ENCODE data around the gene FCN1.

FCN1 gene

DNA sequence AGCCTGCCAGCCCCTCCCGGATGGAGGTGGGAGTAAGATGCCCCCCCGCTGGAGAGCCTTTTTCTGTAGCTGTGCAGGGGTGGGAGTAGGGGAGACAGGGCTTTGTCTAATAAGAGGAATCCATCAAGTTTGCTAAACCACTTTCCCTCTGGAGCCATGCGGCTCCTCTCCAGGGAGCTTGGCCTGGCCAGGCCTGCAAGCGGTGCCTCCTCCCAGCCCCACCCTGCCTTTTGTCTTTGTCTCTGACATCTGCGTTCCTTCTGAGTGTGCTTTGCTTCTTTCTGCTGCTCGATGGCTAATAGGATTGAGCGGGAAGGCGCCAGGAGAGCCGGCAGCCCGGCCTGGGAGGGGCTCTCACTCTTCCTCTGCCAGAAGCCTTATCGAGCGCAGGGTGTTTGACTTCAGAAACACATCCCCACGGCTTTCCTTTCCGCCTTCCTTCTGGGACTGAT is 26.7 kb upstream of the FCN1 start:
- Mint-ChIP-seq H3K4me3 (no peak overlapping the region), H3K27ac (no peak overlapping the region), H3K36me3 (ENCODE audit: low read depth) (no peaks in the 10 kb centered on the region), H3K4me1 (ENCODE audit: low read depth) (no peaks in the 10 kb centered on the region), H3K27me3 (no peaks in the 10 kb centered on the region), H3K9me3 (no peaks in the 10 kb centered on the region)

DNA sequence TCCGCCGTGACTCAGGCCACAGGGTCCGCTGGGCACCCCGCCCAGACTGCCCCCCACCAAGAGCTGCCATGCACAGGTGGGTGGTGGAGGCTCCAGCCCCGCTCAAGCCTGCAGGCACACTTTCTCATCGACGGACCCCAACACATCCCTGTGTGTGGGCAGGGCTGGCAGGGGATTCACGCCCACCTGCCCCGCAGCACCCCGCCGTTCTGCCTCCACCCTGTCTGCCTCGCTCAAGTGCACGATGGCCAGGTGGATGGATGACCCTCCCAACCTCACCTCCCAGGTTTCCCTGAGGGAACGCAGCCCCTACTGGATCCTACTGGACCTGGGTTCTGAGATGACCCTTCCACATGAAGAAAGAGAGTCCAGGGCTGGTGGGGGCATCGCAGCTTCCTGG is 26.1 kb upstream of the FCN1 start:
- Mint-ChIP-seq H3K27ac (no peak overlapping the region), H3K36me3 (ENCODE audit: low read depth) (no peaks in the 10 kb centered on the region), H3K9me3 (no peaks in the 10 kb centered on the region)

DNA sequence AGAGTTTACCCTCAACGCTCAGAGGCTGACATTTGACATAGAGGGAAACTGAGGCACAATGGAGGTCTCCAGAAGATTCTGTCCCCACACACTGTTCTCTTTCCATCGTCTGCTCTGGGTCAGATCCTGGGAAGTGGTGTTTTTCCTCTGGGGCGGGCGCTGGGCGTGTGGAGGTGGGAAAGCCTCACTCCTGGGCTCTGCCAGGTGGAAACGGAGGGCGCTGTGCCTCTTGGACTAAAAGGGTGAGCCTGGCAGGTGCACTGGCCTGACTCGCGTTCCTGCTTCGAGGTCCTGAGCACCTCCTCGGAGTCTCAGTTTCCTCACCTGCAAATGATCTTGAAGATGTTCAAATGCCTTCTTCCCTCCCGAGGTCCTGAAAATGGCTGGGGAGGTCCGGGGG is 25.7 kb upstream of the FCN1 start:
- no peaks in the 10 kb centered on the region for H3K36me3 Mint-ChIP-seq (ENCODE audit: low read depth)
- H3K4me3 Mint-ChIP-seq, result no peak overlapping the region
- H3K4me1 Mint-ChIP-seq (ENCODE audit: low read depth), result no peaks in the 10 kb centered on the region
- no peaks in the 10 kb centered on the region for H3K9me3 Mint-ChIP-seq
- no peak overlapping the region for H3K27ac Mint-ChIP-seq
- no peaks in the 10 kb centered on the region for H3K27me3 Mint-ChIP-seq

More for the DNA sequence above, 26.1 kb upstream of the FCN1 start:
- Mint-ChIP-seq H3K27me3 (no peaks in the 10 kb centered on the region), H3K4me3 (no peak overlapping the region), H3K4me1 (ENCODE audit: low read depth) (no peaks in the 10 kb centered on the region)

DNA sequence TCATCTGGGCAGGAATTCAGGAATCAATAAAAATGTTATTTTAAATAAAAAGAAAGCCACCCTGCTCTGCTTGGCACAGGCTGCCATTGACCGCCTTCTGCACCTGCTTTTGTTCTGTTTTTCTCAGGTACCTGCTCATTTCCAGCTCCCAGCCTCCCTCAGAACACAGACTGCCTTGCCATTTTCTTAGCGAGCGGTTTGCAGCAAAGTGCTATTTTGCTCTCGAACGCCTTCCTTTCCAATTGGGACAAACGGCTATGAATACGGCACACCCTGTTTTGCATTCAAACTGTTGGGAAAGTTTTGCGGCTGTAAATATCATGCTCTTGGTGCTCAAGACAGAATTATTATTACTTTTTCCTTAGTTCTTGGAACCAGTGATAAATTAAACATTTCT is 25.1 kb upstream of the FCN1 start:
- H3K36me3 Mint-ChIP-seq (ENCODE audit: low read depth), result no peaks in the 10 kb centered on the region
- no peaks in the 10 kb centered on the region for H3K4me1 Mint-ChIP-seq (ENCODE audit: low read depth)
- H3K9me3 Mint-ChIP-seq, result no peaks in the 10 kb centered on the region
- H3K27ac Mint-ChIP-seq, result no peak overlapping the region
- H3K4me3 Mint-ChIP-seq, result no peak overlapping the region
- no peaks in the 10 kb centered on the region for H3K27me3 Mint-ChIP-seq

DNA sequence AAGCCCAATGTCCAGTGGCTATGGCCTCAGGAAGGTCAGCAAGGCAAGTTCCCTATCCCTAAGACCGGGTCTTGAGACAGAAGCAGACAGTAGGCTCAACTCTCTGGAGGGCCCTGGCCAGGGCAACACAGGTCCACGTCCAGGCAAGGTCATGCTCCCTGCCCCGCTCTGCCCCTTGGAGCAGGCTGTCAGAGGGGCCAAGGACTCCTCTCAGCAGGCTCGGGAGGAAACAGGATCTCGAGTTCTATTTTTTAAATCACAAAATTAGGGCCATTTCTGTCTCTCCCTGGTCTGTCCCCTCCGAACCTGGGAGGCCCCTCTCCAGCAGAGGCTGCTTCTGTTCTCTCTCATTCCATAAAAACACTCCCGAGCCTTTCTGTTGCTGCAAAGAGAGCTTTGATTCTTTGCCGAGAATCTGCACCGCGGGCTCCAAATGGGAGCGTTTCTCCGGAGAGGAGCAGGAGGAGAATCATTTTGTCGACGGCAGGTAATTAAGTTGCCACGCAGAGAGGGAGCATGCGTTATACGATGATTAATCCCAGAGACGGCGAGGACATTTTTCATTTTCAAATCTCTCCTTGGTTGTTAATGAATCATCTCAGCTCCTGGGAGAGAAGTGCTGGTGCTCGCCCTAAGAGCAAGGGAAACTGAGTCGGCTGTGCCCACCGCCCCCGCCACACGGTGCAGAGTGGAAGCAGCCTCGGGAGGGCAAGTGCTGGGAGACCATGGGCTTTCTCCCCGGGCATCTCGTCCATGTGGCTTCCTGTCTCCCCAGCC is 24.5 kb upstream of the FCN1 start:
- H3K9me3 Mint-ChIP-seq, result no peaks in the 10 kb centered on the region
- H3K4me1 Mint-ChIP-seq (ENCODE audit: low read depth), result no peaks in the 10 kb centered on the region

DNA sequence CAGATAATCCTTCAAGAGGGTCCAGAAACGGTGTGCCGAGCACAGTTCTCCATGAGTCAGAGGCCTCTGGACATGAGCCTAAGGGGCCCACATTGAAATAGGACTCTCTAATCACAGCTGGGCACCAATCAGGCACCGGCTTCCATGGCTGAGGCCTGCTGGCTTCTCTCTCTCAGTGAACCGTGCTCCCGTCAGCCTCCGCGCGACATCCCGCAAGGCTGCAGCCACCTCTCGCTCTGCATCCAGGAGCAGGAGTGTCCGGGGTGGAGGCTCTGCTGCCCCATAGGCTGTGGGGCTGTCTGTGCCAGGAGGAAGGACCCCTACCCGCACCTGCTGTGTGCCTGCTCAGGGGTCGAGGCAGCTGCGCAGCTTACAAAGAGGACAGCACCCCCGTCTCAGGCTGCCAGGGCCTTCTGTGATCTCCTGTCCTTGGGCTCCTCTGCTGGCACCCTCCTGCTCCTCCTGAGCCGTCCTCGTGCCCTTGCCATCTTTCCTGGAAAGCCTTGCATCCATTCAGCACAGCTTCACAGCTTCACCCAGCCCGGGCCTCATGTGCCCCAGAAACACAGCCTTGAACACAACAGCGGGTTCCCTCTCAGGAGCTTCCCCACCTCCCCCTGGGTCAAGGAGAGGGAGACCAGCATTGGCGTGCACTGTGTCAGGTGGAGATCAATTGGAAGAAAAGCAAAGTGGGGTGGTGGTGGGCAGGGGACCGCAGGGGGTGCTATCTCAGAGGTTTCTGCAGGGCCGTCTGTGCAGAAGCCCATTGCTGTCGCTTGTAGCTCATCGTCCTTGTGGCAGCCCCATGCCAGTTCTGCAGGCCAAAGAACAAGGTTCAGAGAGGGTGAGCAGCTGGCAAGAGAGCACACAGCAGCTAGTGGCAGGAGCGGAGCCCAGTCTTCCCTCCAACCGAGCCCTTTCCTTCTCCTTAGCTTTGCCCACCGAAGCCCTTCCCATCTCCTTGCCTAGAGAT is 22.8 kb upstream of the FCN1 start:
- Mint-ChIP-seq H3K27me3 (no peaks in the 10 kb centered on the region), H3K9me3 (no peaks in the 10 kb centered on the region), H3K27ac (no peak overlapping the region), H3K4me1 (ENCODE audit: low read depth) (peaks cover 8% of the 10 kb centered on the region), H3K36me3 (ENCODE audit: low read depth) (no peaks in the 10 kb centered on the region), H3K4me3 (no peak overlapping the region)

More for the DNA sequence above, 24.5 kb upstream of the FCN1 start:
- H3K36me3 Mint-ChIP-seq (ENCODE audit: low read depth), result no peaks in the 10 kb centered on the region
- H3K4me3 Mint-ChIP-seq, result no peak overlapping the region
- H3K27me3 Mint-ChIP-seq, result no peaks in the 10 kb centered on the region
- H3K27ac Mint-ChIP-seq, result no peak overlapping the region

DNA sequence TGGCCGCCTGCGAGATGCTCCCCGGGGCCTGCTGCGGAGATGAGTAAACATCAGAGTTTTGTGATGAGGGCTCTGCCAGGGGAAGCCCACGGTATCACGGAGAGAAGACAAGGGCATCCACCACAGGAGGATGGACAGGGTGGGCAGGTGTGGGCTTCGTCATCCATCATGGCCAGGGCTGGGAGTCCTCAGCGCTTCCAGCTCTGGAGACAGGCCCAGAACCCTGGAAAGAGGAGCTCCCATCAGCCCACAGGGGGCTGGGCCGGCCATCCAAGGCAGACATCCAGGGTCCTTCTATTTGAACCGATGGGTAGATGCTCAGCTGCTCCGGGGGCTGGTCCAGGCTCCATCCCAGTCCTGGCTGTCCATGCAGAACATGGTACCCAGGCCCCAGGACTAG is 22.1 kb upstream of the FCN1 start:
- H3K4me3 Mint-ChIP-seq, result no peak overlapping the region
- H3K27ac Mint-ChIP-seq, result no peak overlapping the region
- no peaks in the 10 kb centered on the region for H3K36me3 Mint-ChIP-seq (ENCODE audit: low read depth)
- no peaks in the 10 kb centered on the region for H3K27me3 Mint-ChIP-seq
- H3K9me3 Mint-ChIP-seq, result no peaks in the 10 kb centered on the region
- H3K4me1 Mint-ChIP-seq (ENCODE audit: low read depth), result peaks cover 10% of the 10 kb centered on the region

DNA sequence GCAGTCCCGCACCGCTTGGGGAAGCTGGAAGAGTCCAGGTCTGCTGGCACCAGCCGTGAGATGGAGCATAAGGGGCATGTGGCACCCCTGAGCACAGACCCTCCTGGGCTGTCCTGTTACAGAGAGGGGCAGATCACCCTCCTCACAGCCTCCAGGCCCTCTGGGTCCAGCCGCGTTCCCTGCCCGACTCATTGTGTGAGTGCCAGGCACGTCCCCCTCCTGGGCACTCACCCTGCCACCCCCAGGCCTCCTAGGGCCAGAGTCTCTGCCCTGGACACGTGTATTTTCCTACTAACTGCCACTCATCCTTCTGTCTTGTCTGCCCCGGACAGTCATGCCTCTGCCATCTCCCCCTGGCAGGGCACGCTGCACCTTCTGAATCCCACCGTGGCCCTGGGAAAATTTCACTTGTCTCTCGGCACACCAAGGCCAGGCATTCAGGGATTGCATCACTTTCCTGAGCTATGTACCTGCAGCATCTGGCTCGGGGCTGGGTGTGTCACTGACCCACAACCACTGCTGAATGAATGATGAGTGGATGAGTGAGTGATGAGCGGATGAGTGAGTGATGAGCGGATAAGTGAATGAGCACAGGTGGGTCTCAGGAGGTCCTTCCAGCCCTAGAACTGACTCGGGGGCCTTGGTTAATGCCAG is 21.5 kb upstream of the FCN1 start:
- H3K9me3 Mint-ChIP-seq, result no peaks in the 10 kb centered on the region
- H3K27ac Mint-ChIP-seq, result no peak overlapping the region
- H3K4me3 Mint-ChIP-seq, result no peak overlapping the region
- H3K4me1 Mint-ChIP-seq (ENCODE audit: low read depth), result peaks cover 12% of the 10 kb centered on the region
- no peaks in the 10 kb centered on the region for H3K27me3 Mint-ChIP-seq
- H3K36me3 Mint-ChIP-seq (ENCODE audit: low read depth), result no peaks in the 10 kb centered on the region

DNA sequence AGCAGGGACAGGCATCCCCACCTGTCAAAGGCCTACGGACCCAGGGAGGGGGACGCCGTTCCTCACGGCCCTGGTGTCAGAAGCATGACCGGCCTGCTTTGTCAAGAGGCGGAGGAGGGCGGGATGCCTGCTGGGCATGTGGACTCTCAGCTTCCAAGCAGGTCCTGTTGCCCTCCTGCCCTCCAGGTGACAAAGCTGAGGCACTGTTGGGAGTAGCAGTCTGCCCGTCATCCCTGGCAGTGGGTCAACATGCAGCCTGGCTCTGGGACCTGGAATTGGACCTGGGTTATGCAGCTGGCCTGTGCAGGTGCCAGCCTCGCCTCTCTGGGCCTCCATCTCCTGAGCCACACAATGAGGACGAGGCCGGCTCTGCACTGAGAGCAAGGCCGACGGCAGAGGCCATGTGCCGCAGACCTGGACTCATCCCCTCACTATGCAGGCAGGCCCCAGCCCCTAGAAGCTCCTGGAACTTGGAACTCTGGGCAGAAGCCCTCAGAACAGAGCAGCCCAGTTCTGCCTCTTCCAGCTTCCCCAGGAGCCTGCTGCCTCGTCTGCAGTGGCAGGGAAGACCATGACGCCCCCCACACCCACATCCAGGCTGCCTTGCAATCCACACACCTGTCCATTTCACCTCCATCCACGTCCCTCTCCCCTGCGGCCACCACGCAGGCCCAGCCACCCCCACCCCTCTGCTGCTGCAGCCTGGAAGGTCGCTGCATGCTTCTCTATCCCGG is 20.8 kb upstream of the FCN1 start:
- H3K27me3 Mint-ChIP-seq, result no peaks in the 10 kb centered on the region
- peaks cover 12% of the 10 kb centered on the region for H3K4me1 Mint-ChIP-seq (ENCODE audit: low read depth)
- no peaks in the 10 kb centered on the region for H3K9me3 Mint-ChIP-seq

DNA sequence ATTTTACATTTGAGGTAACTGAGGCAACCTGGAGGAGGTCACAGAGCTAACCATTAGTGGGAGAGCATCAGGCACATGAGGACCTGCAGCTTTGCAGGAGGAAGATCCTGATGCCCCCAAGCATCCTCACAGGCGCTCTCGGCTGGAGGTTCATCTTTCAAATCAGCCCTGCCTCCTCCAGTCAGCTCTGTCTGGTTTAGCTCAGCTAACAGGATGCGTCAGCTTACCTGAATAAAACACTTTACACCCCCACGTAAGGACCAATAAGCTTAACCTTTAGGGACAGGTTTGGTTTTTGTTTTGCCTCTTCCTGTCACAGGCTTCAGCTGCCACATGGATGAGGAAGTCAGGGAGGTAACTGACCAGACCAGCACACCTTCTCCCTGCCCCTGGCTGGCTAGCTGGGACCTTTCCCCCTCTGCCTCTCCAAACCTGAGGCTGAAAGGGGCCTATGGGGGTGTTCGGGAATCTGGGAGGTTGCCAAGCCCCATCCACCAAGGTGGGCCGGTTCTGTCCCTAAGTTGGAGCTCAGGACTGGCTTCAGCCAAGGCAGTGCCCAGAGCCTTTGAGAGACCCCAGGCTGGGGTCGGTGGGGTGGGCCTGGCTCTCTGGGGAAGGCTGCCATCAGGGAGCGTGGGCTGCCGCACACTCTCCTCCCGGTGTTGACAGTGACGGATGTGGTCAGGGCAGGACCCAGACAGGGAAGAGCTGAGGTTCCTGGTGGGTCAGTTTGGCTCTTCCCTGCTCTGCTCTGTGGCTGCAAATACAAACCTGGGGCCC is 20.0 kb upstream of the FCN1 start:
- H3K27me3 Mint-ChIP-seq, result no peaks in the 10 kb centered on the region
- H3K4me3 Mint-ChIP-seq, result no peak overlapping the region
- no peak overlapping the region for H3K27ac Mint-ChIP-seq
- peaks cover 12% of the 10 kb centered on the region for H3K4me1 Mint-ChIP-seq (ENCODE audit: low read depth)
- no peaks in the 10 kb centered on the region for H3K9me3 Mint-ChIP-seq
- no peaks in the 10 kb centered on the region for H3K36me3 Mint-ChIP-seq (ENCODE audit: low read depth)

More for the DNA sequence above, 20.8 kb upstream of the FCN1 start:
- Mint-ChIP-seq H3K27ac (no peak overlapping the region), H3K4me3 (no peak overlapping the region), H3K36me3 (ENCODE audit: low read depth) (no peaks in the 10 kb centered on the region)

DNA sequence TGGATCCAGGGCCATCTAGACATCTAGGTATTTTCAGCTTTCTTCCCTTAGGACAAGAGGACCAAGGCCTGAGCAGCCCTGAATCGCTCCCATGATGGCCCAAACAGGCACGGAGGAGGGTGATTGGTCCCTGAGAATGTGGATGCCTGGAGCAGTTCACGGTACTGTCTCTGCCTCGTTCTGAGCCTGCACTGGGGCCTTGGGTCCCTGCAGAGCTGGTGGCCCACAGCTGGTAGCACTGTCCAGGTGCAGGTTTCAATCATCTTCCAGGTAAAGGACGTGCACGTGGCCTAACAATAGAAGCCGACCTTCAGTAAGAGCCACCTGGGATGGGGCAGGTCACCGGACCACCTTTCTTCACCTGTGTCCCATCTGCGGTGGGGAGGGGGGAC is 19.4 kb upstream of the FCN1 start:
- H3K9me3 Mint-ChIP-seq, result no peaks in the 10 kb centered on the region
- H3K36me3 Mint-ChIP-seq (ENCODE audit: low read depth), result no peaks in the 10 kb centered on the region
- H3K4me3 Mint-ChIP-seq, result no peak overlapping the region
- peaks cover 2% of the 10 kb centered on the region for H3K27me3 Mint-ChIP-seq
- H3K27ac Mint-ChIP-seq, result no peak overlapping the region
- peaks cover 12% of the 10 kb centered on the region for H3K4me1 Mint-ChIP-seq (ENCODE audit: low read depth)

DNA sequence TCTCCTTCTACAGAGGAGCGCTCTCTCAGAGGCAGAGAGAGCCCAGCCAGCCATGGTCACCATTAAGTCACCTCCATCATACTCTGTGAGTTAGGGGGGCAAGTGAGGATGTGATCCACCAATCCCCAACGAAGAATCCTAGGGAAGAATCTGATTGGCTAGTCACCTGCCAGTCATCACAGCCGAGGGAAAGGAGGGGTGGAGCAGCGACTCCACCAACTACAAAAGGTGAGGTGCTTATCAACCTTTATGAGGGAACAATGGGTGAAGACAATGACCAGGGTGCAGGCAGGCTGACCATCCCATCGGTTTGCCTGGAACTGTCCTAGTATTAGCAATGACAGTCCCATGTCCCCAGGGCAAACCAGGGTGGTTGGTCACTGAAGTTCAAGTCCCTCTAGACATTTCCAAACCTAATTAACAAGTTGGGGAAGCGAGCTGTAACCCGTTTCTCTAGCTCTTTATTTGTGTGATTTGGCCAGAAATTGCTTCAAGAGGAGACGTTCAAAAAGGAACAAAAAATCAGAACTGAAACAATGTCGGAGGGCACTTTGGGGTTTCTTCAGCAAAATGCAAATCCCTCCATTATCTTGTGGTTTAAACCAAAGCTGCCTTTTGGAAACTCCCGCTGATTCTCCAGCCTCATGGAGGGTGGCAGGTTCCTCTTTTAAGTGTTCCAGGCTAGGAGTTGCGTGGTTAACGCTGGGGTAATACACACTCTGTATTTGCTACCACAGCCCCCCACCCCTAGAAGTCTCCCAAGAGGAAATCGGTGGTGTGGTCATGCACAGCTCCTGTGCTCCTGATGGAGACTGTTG is 18.8 kb upstream of the FCN1 start:
- no peaks in the 10 kb centered on the region for H3K36me3 Mint-ChIP-seq (ENCODE audit: low read depth)
- peaks cover 12% of the 10 kb centered on the region for H3K4me1 Mint-ChIP-seq (ENCODE audit: low read depth)
- H3K9me3 Mint-ChIP-seq, result no peaks in the 10 kb centered on the region
- H3K27ac Mint-ChIP-seq, result no peak overlapping the region
- no peak overlapping the region for H3K4me3 Mint-ChIP-seq
- H3K27me3 Mint-ChIP-seq, result peaks cover 7% of the 10 kb centered on the region

DNA sequence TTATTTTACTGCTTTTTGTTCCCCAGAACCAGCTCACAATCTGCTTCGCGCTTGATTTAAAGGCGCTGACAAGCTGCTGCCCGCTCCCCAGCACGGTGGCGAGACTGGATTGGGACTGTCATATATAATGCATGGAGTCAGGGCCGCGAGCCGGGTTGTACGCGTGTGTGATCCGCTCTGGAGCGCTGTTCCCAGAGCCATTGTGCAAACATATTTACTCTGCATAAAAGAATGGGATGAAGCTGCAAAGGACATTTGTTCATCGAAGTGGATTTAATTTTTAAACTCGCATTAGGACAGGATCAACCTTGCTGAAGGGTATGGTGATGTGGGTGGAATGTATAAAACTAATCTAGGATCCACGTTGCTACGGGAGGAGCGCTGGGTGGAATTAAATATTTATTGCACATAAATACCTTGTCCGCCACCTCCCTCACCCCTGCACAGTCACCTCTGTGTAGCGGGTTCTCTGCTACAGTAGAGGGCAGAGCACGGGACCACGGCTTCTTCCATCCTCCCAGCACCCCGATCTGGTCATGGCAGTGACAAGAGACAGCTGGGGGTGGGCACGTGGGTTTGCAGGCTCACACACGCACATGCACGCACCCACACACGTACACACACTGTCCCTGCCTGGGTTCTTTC is 18.1 kb upstream of the FCN1 start:
- H3K27ac Mint-ChIP-seq, result no peak overlapping the region
- no peak overlapping the region for H3K4me3 Mint-ChIP-seq
- H3K4me1 Mint-ChIP-seq (ENCODE audit: low read depth), result peaks cover 12% of the 10 kb centered on the region
- no peaks in the 10 kb centered on the region for H3K36me3 Mint-ChIP-seq (ENCODE audit: low read depth)
- no peaks in the 10 kb centered on the region for H3K9me3 Mint-ChIP-seq
- peaks cover 7% of the 10 kb centered on the region for H3K27me3 Mint-ChIP-seq
